CD4-positive, alpha-beta memory T cell (primary cell): ENCODE results near the gene HYAL3. TPM values are rescaled to one million over a fixed set of nuclear protein-coding genes. Genes with fewer than 3 reads are reported as not detected.
A peak's percentile ranks its signal among the peaks of the same experiment; 100 is the strongest.

Experiments
- CTCF ChIA-PET: fragments of 350-600 bp; sonication (Branson Sonifier 250); formaldehyde crosslinking; loops from one replicate; lab custom pipeline; 2021; ENCODE audit warnings: inconsistent platforms; ENCODE audit not compliant: partially characterized antibody; lab: Charles Lee
- POLR2A ChIA-PET: fragments of 350-600 bp; sonication (Branson Sonifier 250); formaldehyde crosslinking; loops from one replicate; lab custom pipeline; 2021; ENCODE audit not compliant: partially characterized antibody; lab: Charles Lee
- DNase-seq, 5 donors: peaks; one replicate each; pipeline versions ENCODE4 v3.0.0 to v3.0.0-alpha.2; 2020 to 2022; ENCODE audit warnings: mixed read lengths in 1 of 5
- H3K27ac ChIP-seq: one replicate; pipeline ENCODE4 v1.7.0; 2013; ENCODE audit warnings: low read depth, low read length
- H3K27me3 ChIP-seq: 2 replicates; pipeline ENCODE4 v1.7.0; 2013; ENCODE audit warnings: mild to moderate bottlenecking, low read length, moderate library complexity; ENCODE audit not compliant: insufficient read depth
- H3K36me3 ChIP-seq: 2 replicates; pipeline ENCODE4 v1.7.0; 2013; ENCODE audit warnings: mild to moderate bottlenecking, low read length, moderate library complexity; ENCODE audit not compliant: insufficient read depth
- H3K4me1 ChIP-seq: 2 replicates; pipeline ENCODE4 v1.7.0; 2013; ENCODE audit warnings: mild to moderate bottlenecking, low read length, moderate library complexity; ENCODE audit not compliant: insufficient read depth
- H3K4me3 ChIP-seq, 2 donors: one replicate each; pipeline ENCODE4 v1.7.0; 2013; ENCODE audit warnings: low read length in 2 of 2, mild to moderate bottlenecking in 1 of 2
- H3K9me3 ChIP-seq, 2 donors: one replicate each; pipeline ENCODE4 v1.7.0; 2013; ENCODE audit warnings: low read length in 2 of 2, control low read depth in 1 of 2; ENCODE audit not compliant: control insufficient read depth in 1 of 2
- H3K27ac Mint-ChIP-seq, 7 donors: one replicate each; pipeline ENCODE4 v1.8.0; 2020 to 2021; ENCODE audit warnings: mixed read lengths in 7 of 7, mild to moderate bottlenecking in 6 of 7, inconsistent platforms in 3 of 7, moderate library complexity in 3 of 7
- H3K27me3 Mint-ChIP-seq, 2 donors: one replicate each; pipeline ENCODE4 v1.8.0; 2020 to 2021; ENCODE audit warnings: mixed read lengths in 2 of 2
- H3K36me3 Mint-ChIP-seq, 2 donors: one replicate each; pipeline ENCODE4 v1.8.0; 2020 to 2021; ENCODE audit warnings: mixed read lengths in 2 of 2, inconsistent platforms in 1 of 2, mild to moderate bottlenecking in 1 of 2
- H3K4me1 Mint-ChIP-seq, 4 donors: one replicate each; pipeline ENCODE4 v1.8.0; 2020 to 2021; ENCODE audit warnings: mixed read lengths in 4 of 4, mild to moderate bottlenecking in 1 of 4
- H3K4me3 Mint-ChIP-seq, 8 donors: one replicate each; pipeline ENCODE4 v1.8.0; 2020 to 2021; ENCODE audit warnings: mixed read lengths in 8 of 8, mild to moderate bottlenecking in 7 of 8, moderate library complexity in 6 of 8, inconsistent platforms in 3 of 8
- H3K9me3 Mint-ChIP-seq, 8 donors: one replicate each; pipeline ENCODE4 v1.8.0; 2020 to 2021; ENCODE audit warnings: mixed read lengths in 8 of 8, mild to moderate bottlenecking in 5 of 8, inconsistent platforms in 3 of 8, moderate library complexity in 1 of 8
- intact Hi-C: fragments of 100-400 bp; cut with micrococcal nuclease; formaldehyde crosslinking; loops from one replicate; pipeline ENCODE4 v1.15.1; 2023
- polyA plus RNA-seq, 2 donors: library from polyadenylated mRNA; unstranded; fragments of 300-500 nt; fragmentation: Illumina TruSeq; gene quantifications; one replicate each; pipeline ENCODE4 v1.2.3, GENCODE V29; 2021
- total RNA-seq, 2 experiments: library from RNA; stranded (reverse); gene quantifications; one replicate each; pipeline ENCODE4 v1.2.3, GENCODE V29; 2021

Gene HYAL3
- total and polyA plus RNA-seq, 4 experiments from 2014 or later, result 4.4 to 7.1 (median 5.3) TPM

DNA sequence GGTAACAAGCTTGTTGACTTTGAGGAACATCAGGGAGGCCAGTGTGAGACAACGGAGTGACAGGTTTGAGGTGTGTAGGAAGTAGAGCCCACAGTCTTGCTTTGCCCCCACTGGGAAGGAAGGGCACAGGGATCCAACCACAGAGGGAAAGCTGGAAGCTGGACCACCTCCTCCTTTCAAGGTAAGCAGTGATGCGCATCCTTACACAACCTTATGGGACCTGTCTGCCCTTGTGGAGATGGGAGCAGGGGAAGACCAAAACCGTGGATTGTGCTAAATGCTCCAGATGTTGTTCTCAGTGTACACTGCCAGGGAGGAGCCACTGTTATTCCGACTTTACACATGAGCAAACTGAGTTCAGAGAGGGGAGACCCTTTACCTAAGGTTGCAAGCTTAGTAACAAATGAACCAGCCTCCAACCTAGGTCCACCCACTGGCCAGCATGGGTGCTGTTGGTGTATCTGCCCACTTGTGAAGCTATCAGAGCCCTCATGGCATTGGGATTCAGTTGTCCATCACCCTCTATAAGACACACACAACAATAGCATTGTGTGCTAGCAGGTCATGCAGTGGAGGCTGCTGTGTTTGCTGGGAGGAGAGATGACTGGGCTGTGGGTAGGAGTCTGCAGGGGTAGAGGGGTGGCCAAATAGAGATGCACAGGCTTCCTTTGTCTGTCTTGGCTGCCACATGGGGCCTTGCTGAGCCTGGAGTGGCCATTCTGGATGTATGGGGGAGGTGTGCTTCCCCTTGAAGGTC lies 20.9 kb downstream of the HYAL3 start:
- intact Hi-C loops, result no loop called here
- Histone ChIP-seq H3K4me1 (peaks cover 30% of the 10 kb centered on the region), H3K36me3 (no peaks in the 10 kb centered on the region), H3K27ac (no peak overlapping the region), H3K4me3 (no peak overlapping the region), H3K9me3 (no peaks in the 10 kb centered on the region), H3K27me3 (peaks cover 34% of the 10 kb centered on the region)
- CTCF ChIA-PET, result interaction anchor here (1.0 to 1.5 kb wide), 3 partner anchors 20 to 83 kb away, joined by 3 to 5 read pairs (median 4); no protein-coding TSS in a partner anchor
- no peaks in the 10 kb centered on the region for H3K9me3 Mint-ChIP-seq
- H3K36me3 Mint-ChIP-seq, result no peaks in the 10 kb centered on the region
- H3K4me1 Mint-ChIP-seq, result peaks cover 11 to 27% (median 19%) of the 10 kb centered on the region in 4 donors
- POLR2A ChIA-PET, result no interaction called here
- no peak for DNase-seq
- H3K27ac Mint-ChIP-seq, result peak overlapping the region in 1 of 7 donors; percentile 12
- no peak overlapping the region for H3K4me3 Mint-ChIP-seq
- peaks cover 21 to 23% of the 10 kb centered on the region in 2 donors for H3K27me3 Mint-ChIP-seq

DNA sequence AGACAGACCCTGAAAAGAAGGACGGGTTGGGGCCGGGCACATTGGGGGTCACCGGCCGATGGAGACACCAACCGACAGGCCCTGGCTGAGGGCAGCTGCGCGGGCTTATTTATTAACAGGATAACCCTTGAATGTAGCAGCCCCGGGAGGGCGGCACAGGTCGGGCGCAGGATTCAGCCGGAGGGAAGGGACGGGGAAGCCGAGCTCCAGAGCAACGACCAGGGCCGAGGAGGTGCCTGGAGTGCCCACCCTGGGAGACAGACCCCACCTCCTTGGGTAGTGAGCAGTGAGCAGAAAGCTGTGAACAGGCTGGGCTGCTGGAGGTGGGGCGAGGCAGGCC lies 22.5 kb downstream of the HYAL3 start:
- H3K27me3 Mint-ChIP-seq, result peaks cover 23 to 29% of the 10 kb centered on the region in 2 donors
- intact Hi-C loops, result no loop called here
- peaks cover 35% of the 10 kb centered on the region for H3K27me3 ChIP-seq
- POLR2A ChIA-PET, result no interaction called here
- H3K36me3 ChIP-seq, result no peaks in the 10 kb centered on the region
- H3K4me1 ChIP-seq, result peaks cover 35% of the 10 kb centered on the region
- peak in 1 of 5 donors; percentile 13 for DNase-seq
- no peak overlapping the region for H3K27ac Mint-ChIP-seq
- H3K4me1 Mint-ChIP-seq, result peaks cover 14 to 33% (median 25%) of the 10 kb centered on the region in 4 donors
- H3K27ac ChIP-seq, result no peak overlapping the region
- no peaks in the 10 kb centered on the region for H3K36me3 Mint-ChIP-seq
- no peaks in the 10 kb centered on the region for H3K9me3 ChIP-seq
- CTCF ChIA-PET, result interaction anchor here (0.9 to 1.5 kb wide), 2 partner anchors 50 to 52 kb away, joined by 3 read pairs; no protein-coding TSS in a partner anchor
- no peak overlapping the region for H3K4me3 Mint-ChIP-seq
- H3K4me3 ChIP-seq, result no peak overlapping the region
- H3K9me3 Mint-ChIP-seq, result no peaks in the 10 kb centered on the region

DNA sequence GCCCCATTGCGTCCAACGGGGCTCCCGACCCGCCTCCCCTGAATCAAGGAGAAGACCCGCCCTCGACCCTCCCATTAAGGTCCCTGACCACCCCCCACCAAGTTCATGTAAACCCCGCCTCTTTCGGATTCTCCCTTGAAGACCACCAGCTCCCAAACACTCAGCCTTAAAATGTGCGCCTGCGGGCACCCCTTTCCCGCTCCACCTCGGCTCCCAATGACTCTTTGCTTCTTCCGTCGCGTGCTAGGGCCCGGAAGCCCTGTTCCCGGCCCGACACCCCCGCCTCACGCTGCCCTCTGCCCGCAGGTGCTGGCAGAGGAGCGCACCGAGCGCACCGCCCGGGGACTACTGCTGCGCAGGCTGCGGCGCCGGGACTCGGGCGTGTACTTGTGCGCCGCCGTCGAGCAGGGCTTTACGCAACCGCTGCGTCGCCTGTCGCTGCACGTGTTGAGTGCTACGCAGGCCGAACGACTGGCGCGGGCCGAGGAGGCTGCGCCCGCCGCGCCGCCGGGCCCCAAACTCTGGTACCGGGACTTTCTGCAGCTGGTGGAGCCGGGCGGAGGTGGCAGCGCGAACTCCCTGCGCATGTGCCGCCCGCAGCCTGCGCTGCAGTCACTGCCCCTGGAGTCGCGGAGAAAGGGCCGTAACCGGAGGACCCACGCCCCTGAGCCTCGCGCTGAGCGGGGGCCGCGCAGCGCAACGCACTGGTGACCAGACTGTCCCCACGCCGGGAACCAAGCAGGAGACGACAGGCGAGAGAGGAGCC lies 23.0 kb downstream of the HYAL3 start:
- Histone ChIP-seq H3K9me3 (no peaks in the 10 kb centered on the region), H3K36me3 (no peaks in the 10 kb centered on the region), H3K4me1 (peaks cover 35% of the 10 kb centered on the region), H3K27ac (no peak overlapping the region), H3K27me3 (peaks cover 35% of the 10 kb centered on the region), H3K4me3 (no peak overlapping the region)
- Mint-ChIP-seq H3K27ac (peak overlapping the region in 3 of 7 donors; percentile 29 to 70 (median 51)), H3K4me1 (peaks cover 14 to 37% (median 25%) of the 10 kb centered on the region in 4 donors), H3K36me3 (no peaks in the 10 kb centered on the region), H3K9me3 (no peaks in the 10 kb centered on the region), H3K4me3 (peak overlapping the region; percentile 6 to 74 (median 54)), H3K27me3 (peaks cover 23 to 32% of the 10 kb centered on the region in 2 donors)
- peak in 3 of 5 donors; percentile 31 to 47 (median 32) for DNase-seq
- intact Hi-C loops, result no loop called here
- ChIA-PET CTCF (interaction anchor here (0.9 to 2.5 kb wide), 4 partner anchors 17 to 51 kb away, joined by 3 to 12 read pairs (median 3); partner anchors contain the start of gene HYAL2), POLR2A (no interaction called here)

DNA sequence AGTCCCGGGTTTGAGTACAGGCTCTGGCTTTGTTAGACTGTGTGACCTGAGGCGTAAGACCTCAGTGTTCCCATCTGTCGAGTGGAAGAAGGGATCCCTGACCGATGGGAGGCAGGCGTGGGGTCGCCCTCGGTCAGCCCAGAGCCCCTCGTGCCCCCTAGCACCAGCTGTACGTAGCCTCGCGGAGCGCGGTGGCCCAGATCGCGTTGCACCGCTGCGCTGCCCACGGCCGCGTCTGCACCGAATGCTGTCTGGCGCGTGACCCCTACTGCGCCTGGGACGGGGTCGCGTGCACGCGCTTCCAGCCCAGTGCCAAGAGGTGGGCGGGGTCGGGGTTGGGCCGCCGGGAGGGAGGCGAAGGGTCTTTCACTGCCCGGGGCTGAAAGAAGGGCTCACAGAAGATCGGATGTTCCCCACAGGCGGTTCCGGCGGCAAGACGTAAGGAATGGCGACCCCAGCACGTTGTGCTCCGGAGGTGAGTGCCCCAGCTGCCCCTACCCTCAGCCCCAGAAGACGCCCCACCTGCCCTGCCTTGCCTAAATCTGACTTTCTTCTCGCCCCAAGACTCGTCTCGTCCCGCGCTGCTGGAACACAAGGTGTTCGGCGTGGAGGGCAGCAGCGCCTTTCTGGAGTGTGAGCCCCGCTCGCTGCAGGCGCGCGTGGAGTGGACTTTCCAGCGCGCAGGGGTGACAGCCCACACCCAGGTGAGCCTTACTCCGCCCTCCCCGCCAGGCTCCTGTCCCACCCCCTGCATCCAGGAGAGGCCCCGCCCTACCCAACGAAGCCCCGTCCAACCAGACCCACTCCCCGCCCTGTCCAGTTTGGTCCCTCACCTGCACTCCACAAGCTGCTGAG lies 23.8 kb downstream of the HYAL3 start:
- Histone ChIP-seq H3K4me1 (peaks cover 35% of the 10 kb centered on the region), H3K27me3 (peaks cover 35% of the 10 kb centered on the region), H3K4me3 (no peak overlapping the region), H3K9me3 (no peaks in the 10 kb centered on the region), H3K27ac (no peak overlapping the region), H3K36me3 (no peaks in the 10 kb centered on the region)
- Mint-ChIP-seq H3K27me3 (peaks cover 23 to 32% of the 10 kb centered on the region in 2 donors), H3K9me3 (no peaks in the 10 kb centered on the region), H3K36me3 (no peaks in the 10 kb centered on the region), H3K4me1 (peaks cover 14 to 37% (median 25%) of the 10 kb centered on the region in 4 donors), H3K4me3 (peak overlapping the region; percentile 42 to 74 (median 64)), H3K27ac (peak overlapping the region in 3 of 7 donors; percentile 38 to 70 (median 51))
- peak in 1 of 5 donors; percentile 29 for DNase-seq
- ChIA-PET CTCF (interaction anchor here (1.0 to 7.1 kb wide), 8 partner anchors 16 to 267 kb away, joined by 3 to 36 read pairs (median 5); partner anchors contain the start of genes HYAL2 and TUSC2), POLR2A (interaction anchor here (0.7 to 1.1 kb wide), 3 partner anchors 40 to 62 kb away, joined by 3 read pairs; partner anchors contain the start of gene GNAI2)
- intact Hi-C loops, result no loop called here

DNA sequence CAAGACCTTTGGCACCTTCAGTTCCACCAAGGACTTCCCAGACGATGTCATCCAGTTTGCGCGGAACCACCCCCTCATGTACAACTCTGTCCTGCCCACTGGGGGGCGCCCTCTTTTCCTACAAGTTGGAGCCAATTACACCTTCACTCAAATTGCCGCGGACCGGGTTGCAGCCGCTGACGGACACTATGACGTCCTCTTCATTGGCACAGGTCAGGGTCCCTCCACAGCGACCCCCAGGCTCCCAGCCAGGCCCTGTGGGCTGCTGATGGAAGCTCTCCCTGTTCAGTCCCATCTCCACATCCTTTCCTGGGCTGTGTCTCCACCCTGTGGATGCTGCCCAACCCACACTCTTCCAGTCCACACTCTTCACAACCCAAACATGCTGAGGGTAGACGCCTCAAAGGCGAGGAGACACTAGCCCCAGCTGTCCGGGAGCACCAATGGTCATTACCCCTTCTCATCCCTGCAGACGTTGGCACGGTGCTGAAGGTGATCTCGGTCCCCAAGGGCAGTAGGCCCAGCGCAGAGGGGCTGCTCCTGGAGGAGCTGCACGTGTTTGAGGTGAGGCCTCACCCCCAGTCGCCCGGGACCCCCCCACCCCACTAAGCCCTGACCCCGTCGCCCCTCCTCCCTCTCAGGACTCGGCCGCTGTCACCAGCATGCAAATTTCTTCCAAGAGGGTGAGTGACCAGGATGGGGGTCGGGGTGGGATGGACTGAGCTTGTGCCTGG lies 24.7 kb downstream of the HYAL3 start:
- peak overlapping the region in 5 of 7 donors; percentile 1 to 94 (median 73) for H3K27ac Mint-ChIP-seq
- H3K9me3 ChIP-seq, result no peaks in the 10 kb centered on the region
- peaks cover 14 to 37% (median 25%) of the 10 kb centered on the region in 4 donors for H3K4me1 Mint-ChIP-seq
- peaks cover 23 to 32% of the 10 kb centered on the region in 2 donors for H3K27me3 Mint-ChIP-seq
- peak; percentile 65 to 77 (median 73) for DNase-seq
- H3K36me3 ChIP-seq, result no peaks in the 10 kb centered on the region
- intact Hi-C loops, result loop anchor here (1.0 kb wide), 1 partner anchor 50 kb away; no protein-coding TSS in a partner anchor
- peaks cover 35% of the 10 kb centered on the region for H3K4me1 ChIP-seq
- peak overlapping the region in 7 of 8 donors; percentile 22 to 80 (median 44) for H3K4me3 Mint-ChIP-seq
- no peak overlapping the region for H3K27ac ChIP-seq
- CTCF ChIA-PET, result interaction anchor here (1.0 to 7.1 kb wide), 8 partner anchors 15 to 268 kb away, joined by 3 to 36 read pairs (median 5); partner anchors contain the start of genes HYAL2 and TUSC2
- POLR2A ChIA-PET, result interaction anchor here (0.7 to 1.1 kb wide), 3 partner anchors 39 to 63 kb away, joined by 3 read pairs; partner anchors contain the start of gene GNAI2
- peaks cover 35% of the 10 kb centered on the region for H3K27me3 ChIP-seq
- no peaks in the 10 kb centered on the region for H3K9me3 Mint-ChIP-seq
- H3K4me3 ChIP-seq, result no peak overlapping the region
- H3K36me3 Mint-ChIP-seq, result no peaks in the 10 kb centered on the region

DNA sequence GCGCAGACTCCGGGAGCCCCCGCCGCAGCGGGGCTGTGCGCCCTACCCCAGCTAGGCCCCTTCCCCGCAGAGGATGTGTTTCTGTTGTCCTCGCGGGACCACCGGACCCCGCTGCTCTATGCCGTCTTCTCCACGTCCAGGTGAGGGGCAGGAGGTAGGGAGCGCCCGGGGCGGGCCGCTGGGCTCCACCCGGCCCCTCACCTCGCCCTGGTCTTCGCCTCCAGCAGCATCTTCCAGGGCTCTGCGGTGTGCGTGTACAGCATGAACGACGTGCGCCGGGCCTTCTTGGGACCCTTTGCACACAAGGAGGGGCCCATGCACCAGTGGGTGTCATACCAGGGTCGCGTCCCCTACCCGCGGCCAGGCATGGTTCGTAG lies 25.5 kb downstream of the HYAL3 start:
- intact Hi-C loops, result loop anchor here (1.0 kb wide), 5 partner anchors 27 to 152 kb away; no protein-coding TSS in a partner anchor
- POLR2A ChIA-PET, result interaction anchor here (0.7 kb wide), 1 partner anchor 47 kb away, joined by 3 read pairs; no protein-coding TSS in a partner anchor
- Mint-ChIP-seq H3K27ac (peak overlapping the region in 1 of 7 donors; percentile 73), H3K36me3 (no peaks in the 10 kb centered on the region), H3K27me3 (peaks cover 23 to 31% of the 10 kb centered on the region in 2 donors), H3K9me3 (no peaks in the 10 kb centered on the region), H3K4me3 (peak overlapping the region in 1 of 8 donors; percentile 79), H3K4me1 (peaks cover 14 to 37% (median 25%) of the 10 kb centered on the region in 4 donors)
- CTCF ChIA-PET, result interaction anchor here (1.5 to 7.1 kb wide), 3 partner anchors 44 to 79 kb away, joined by 3 to 40 read pairs (median 36); no protein-coding TSS in a partner anchor
- Histone ChIP-seq H3K4me1 (peaks cover 35% of the 10 kb centered on the region), H3K27ac (no peak overlapping the region), H3K9me3 (no peaks in the 10 kb centered on the region), H3K36me3 (no peaks in the 10 kb centered on the region), H3K27me3 (peaks cover 35% of the 10 kb centered on the region), H3K4me3 (no peak overlapping the region)
- peak in 1 of 5 donors; percentile 33 for DNase-seq
